Adipose tissue (tissue), 3 donors: ENCODE results near the gene RPP30. TPM values are rescaled to one million over a fixed set of nuclear protein-coding genes. Genes with fewer than 3 reads are reported as not detected.
"Not testable (repeated sequence)": the region's sequence is repeated elsewhere in the genome, so short reads cannot be mapped to it uniquely, and the experiment has no call there.

ENCODE experiments used
- H3K27ac ChIP-seq: one replicate; pipeline ENCODE4 v1.5.1; 2013; ENCODE audit warnings: low read depth, low read length
- WGBS, 3 donors: extraction: QIAGEN DNeasy Blood & Tissue Kit; methylation state at CpG; one replicate each; pipeline ENCODE4 v1.1.7; 2013; 5-methylcytosine and 5-hydroxymethylcytosine counted together
- polyA plus RNA-seq, 3 donors: library from polyadenylated mRNA; stranded (reverse); fragments of 200-250 nt; gene quantifications; one replicate each; pipeline ENCODE4 v1.2.3, GENCODE V29; 2013
- donor health status: healthy with polysubstance abuse.
- donor health status: Bipolar disorder and iron deficiency.
- donor health status: healthy.

The RPP30 gene
- polyA plus RNA-seq, 3 donors: 12.5 to 28.8 (median 21.9) TPM

DNA sequence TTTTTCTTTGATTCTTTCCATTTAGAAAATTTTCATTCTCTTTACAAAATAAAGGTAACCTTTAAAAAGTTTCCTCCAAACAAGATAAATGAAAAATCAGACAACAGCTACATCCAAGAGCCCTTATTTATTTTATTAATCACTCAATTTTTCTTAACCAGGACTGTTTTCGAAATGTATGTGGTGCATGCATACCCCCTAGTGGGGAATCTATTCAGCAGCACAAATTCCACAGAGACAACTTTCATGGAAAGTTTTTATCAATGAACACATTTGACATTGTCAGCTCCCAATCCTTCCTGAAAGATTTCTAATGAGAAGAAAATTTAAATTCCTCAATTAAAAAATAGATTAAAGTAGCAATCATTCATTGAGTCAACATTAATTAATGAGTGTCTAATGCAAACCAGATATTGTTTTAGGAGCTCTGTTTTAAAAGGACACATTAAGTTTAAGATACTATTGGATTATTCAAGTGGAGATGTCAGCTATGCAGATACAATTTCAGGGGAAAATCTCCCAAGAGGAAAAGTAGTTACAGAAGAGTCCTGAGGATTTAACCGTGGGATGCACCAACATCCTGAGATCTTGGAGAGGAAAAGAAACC, 8.8 kb upstream of the RPP30 start:
- 16 to 35% (median 27%) methylated on average over 2 of the region's 2 CpGs for WGBS, 3 donors
- no peak overlapping the region for H3K27ac ChIP-seq

GRCh38 chr10:90865401-90865800, 6.4 kb upstream of the RPP30 start:
- H3K27ac ChIP-seq: no peak overlapping the region
- WGBS, 3 donors: 27 to 35% (median 32%) methylated on average over 3 of the region's 3 CpGs

DNA sequence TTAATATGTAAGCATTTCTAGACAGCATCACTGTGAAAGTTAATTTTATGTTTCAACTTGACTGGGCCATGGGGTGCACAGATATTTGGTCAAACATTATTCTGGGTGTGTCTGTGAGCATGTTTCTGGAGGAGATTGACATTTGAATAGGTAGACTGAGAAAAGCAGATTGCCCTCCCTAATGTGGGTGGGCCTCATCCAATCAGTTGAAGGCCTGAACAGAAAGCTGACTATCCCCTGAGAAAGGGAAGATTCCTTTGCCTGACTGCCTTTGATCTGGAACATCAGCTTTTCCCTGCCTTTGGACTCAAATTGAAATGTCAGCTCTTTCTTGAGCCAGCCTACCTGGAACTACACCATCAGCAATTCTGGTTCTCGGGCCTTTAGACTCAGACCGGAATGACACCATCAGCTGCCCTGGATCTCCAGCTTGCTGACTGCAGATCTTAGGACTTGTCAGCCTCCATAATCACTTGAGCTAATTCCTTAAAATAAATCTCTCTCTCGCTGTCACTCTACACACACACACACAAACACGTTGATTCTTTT, 5.7 kb upstream of the RPP30 start:
- WGBS, 3 donors: 84 to 85% (median 85%) methylated on average over 4 of the region's 4 CpGs
- no peak overlapping the region for H3K27ac ChIP-seq

DNA sequence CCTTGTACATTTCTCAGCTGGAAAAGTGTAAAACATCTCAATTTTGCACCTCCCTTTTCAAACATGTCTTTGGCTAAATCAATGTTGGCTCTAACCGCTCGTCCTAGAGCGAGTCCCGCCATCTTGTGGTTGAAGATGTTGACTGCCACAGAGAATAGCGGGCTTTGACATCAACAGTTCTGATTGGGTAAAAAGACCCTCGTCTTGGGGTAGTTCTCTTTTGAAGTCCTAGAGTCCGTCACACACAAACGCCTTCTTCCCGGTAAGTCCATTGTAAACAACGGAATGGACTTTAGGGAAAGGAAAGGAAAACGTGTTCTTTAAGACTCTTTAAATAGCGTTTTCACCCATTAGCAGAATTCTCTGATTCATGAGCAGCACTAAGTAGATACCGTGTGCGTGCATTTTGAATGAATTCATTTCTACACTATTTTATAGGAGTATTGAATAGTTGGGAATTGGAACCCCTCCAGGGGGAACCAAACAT, 452 bp upstream of the RPP30 start:
- H3K27ac ChIP-seq: no peak overlapping the region
- WGBS, 3 donors: 0 to 1% (median 1%) methylated on average over 14 of the region's 14 CpGs

- no peak overlapping the region for H3K27ac ChIP-seq
- WGBS, 3 donors: 20 to 29% (median 23%) methylated on average over 8 of the region's 8 CpGs
Measured at GRCh38 chr10:90872648-90873020, 860 bp downstream of the RPP30 start.

DNA sequence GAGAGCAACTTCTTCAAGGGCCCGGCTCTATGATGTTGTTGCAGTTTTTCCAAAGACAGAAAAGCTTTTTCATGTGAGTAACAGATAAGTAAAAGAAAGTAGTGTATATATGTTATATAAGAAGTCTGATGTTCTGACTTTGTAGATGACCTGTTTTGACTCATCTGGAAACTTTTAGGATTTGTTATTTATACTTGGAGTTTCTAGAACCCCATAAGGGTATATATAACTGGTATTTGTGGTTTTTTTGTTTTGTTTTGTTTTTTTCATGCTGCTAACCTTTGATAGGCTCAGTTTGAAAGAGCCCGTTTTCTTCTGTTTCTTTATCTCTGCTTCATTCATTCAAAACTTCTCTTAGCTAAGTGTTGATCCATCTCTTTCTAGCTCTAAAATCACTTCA, 7.3 kb downstream of the RPP30 start:
- WGBS, 3 donors: 86 to 93% (median 93%) methylated on average over 2 of the region's 2 CpGs

GRCh38 chr10:90880059-90880719, 8.4 kb downstream of the RPP30 start:
- WGBS, 3 donors: 72 to 75% (median 73%) methylated on average over 8 of the region's 8 CpGs
- H3K27ac ChIP-seq: not testable (repeated sequence)

More for the DNA sequence above, 7.3 kb downstream of the RPP30 start:
- H3K27ac ChIP-seq: no peak overlapping the region

DNA sequence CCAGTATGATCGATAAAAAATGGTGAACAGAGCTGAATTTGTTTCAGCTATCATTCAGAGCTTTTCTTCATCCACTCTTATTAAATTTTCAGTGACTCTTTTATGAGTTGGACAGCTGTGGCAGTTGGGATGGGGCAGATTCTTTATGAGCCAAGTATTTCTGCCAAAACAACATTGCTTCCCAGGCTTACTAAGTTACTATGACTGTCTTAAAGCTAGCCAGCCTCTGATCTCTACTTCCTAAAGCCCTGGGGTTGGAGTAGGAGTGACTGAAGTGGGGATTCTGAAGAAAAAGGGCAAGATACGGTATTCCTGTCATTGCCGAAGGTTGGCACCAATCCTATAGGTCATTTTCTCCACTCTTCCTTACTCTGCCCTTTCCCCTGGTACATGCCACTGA, 12.7 kb downstream of the RPP30 start:
- no peak overlapping the region for H3K27ac ChIP-seq
- 74 to 87% (median 81%) methylated on average over 3 of the region's 3 CpGs for WGBS, 3 donors

DNA sequence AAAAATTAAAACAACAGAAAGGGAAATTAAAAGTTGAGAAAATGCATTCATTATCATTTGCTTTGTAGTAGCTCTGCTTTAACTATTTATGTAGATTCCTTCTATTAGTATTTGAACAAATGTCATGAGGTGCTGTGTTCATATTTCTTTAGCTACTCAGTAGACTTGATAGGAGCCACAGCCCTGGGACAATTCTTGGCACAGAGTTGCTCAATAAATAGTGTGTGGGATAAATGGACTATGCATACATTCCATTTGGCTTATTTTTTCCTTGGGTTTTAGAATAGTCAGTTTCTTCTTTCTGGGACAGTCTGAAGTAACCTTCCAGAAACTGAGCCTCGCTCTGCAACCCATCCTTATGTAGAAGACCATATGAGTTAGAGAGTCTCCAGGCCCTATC, 13.4 kb downstream of the RPP30 start:
- no peak overlapping the region for H3K27ac ChIP-seq
- WGBS, 3 donors: 93 to 96% (median 95%) methylated on average over 1 of the region's 1 CpG

DNA sequence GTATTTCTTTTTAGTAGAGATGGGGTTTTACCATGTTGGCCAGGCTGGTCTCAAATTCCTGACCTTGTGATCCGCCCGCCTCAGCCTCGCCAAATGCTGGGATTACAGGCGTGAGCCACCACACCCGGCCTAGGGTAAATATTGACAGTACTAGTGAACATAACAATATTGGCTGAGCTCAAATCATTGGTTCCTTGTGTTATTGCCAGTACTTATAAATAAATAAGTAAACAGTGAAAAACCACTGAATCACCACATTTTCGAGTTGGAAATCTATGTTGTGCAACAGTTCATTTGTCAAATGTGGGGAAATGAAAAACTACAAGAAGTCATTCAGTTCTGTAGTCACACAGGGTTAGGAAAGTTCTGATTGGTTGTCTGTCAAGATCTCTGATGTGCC, 15.8 kb downstream of the RPP30 start:
- no peak overlapping the region for H3K27ac ChIP-seq
- 64 to 85% (median 85%) methylated on average over 6 of the region's 6 CpGs for WGBS, 3 donors

DNA sequence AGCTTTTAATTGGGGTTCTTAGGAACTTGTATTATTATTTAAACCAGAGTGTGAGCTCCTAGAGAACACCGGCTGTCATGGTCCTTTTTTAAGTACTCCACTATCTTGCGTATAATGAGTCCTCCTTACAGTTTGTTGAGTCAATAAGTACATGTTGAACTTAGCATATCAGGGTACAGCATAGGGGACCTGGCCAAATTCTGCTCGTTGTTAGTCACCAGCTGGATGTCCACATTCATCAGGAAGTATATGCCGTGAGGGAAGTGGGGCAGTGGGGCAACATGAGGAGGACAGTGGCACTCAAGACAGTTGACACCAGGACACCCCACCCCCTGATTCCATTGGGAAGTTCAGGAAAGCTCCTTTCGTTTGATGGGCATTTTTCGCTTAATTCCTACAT, 16.6 kb downstream of the RPP30 start:
- H3K27ac ChIP-seq: no peak overlapping the region
- 89 to 93% (median 89%) methylated on average over 6 of the region's 6 CpGs for WGBS, 3 donors

DNA sequence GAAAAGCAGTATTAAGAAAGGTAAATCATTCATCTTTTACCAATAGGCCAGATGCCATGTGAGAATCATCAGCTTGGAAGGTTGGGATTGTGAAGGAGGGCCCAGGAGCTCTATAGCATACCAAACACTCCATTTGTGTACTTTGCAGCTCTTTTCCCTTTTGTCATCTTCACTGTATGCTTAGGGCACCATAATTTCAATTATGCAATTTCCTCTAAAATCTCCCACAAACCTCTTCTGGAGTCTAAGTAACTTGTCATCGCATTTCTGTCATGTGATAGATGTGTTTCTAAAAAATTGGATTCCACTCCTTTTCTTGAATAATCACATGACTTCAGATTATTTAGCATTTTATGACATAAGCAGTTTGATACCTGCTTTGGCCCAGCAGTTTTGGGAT, 17.9 kb downstream of the RPP30 start:
- H3K27ac ChIP-seq: no peak overlapping the region
- 54 to 92% (median 62%) methylated on average over 1 of the region's 1 CpG for WGBS, 3 donors

DNA sequence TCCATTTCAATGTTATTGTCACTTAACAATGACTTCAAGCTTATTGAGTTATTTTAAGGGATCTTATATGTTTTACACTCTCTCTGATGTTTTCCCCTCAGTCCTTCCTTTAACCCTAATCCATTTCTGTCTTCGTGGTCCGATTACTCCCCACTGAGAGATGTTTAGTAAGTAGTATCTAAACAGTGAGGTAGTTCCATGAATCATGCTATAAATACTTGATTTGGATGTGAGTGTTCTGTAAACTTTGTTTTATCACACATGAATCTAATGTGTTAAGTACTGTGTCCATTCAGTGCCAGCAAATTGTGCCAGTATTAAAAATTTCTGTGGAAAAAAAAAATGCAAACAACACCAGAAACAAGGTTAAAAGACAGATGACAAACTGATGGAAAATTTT, 18.6 kb downstream of the RPP30 start:
- WGBS, 3 donors: 91 to 97% (median 93%) methylated on average over 2 of the region's 2 CpGs
- H3K27ac ChIP-seq: no peak overlapping the region

GRCh38 chr10:90893190-90893589, 21.4 kb downstream of the RPP30 start:
- WGBS, 3 donors: 86 to 92% (median 90%) methylated on average over 3 of the region's 3 CpGs
- no peak overlapping the region for H3K27ac ChIP-seq

GRCh38 chr10:90896916-90897315, 25.1 kb downstream of the RPP30 start:
- not testable (repeated sequence) for H3K27ac ChIP-seq
- WGBS, 3 donors: 81 to 89% (median 83%) methylated on average over 2 of the region's 2 CpGs

DNA sequence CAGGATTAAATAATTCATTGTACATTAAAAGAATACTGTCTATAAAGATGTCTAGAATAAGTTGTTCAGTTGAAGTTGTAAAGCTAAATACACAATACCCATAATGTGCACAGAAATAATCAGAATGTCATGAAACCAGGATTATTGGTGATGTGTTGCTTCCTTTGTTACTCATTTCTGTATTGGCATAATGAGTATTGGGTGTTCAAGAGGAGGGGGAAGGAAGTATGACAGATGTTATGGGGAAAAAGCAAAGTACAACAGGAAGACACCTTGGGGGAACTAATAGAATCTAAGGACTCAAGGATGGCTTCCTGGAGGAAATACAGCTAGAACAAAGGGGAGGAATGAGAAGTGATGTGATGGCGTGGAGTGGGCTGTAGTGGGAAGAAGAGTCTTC, 34.2 kb downstream of the RPP30 start:
- no peak overlapping the region for H3K27ac ChIP-seq
- WGBS, 3 donors: 66 to 87% (median 72%) methylated on average over 1 of the region's 1 CpG

- WGBS, 3 donors: 71 to 73% (median 72%) methylated on average over 1 of the region's 1 CpG
- H3K27ac ChIP-seq: no peak overlapping the region
Measured at GRCh38 chr10:90906596-90906995, 34.8 kb downstream of the RPP30 start.

DNA sequence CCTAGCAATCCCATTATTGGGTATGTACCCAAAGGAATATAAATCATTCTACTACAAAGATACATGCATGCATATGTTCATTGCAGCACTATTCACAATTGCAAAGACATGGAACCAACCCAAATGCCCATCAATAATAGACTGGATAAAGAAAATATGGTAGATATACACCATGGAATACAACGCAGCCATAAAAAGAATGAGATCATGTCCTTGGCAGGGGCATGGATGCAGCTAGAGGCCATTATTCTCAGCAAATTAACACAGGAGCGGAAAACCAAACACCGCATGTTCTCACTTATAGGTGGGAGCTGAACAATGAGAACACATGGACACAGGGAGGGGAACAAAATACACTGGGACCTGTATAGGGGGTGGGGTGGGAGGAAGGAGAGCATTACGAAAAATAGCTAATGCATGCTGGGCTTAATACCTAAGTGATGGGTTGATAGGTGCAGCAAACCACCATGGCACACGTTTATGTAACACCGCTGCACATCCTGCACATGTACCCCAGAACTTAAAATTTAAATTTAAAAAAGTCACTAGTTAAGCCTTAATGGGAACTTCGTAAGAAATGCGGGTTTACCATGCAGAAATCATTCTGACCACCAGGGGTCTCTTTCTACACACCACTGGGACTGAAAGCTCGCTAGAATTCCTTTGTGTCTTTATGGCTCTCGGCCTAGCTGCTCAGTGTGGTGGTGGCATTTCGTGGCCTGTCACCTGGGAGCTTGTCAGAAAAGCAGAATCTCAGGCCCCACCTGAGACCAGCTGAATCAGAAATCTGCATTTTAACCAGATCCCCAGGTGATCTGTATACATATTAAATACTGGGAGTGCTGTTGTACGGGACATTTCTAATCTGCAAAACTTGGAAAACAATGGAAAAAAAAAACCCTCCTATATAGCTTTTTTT, 39.6 kb downstream of the RPP30 start:
- WGBS, 3 donors: 30 to 38% (median 36%) methylated on average over 12 of the region's 12 CpGs
- no peak overlapping the region for H3K27ac ChIP-seq

GRCh38 chr10:90912174-90912573, 40.4 kb downstream of the RPP30 start:
- WGBS, 3 donors: 63 to 76% (median 75%) methylated on average over 4 of the region's 4 CpGs
- H3K27ac ChIP-seq: no peak overlapping the region
